ENCODE results near the gene FAM131C. TPM values are rescaled to one million over a fixed set of nuclear protein-coding genes. Genes with fewer than 3 reads are reported as not detected.
A peak's percentile ranks its signal among the peaks of the same experiment; 100 is the strongest.

FAM131C gene
- polyA plus RNA-seq, 4 donors, result 1.4 to 2.3 (median 2.0) TPM

DNA sequence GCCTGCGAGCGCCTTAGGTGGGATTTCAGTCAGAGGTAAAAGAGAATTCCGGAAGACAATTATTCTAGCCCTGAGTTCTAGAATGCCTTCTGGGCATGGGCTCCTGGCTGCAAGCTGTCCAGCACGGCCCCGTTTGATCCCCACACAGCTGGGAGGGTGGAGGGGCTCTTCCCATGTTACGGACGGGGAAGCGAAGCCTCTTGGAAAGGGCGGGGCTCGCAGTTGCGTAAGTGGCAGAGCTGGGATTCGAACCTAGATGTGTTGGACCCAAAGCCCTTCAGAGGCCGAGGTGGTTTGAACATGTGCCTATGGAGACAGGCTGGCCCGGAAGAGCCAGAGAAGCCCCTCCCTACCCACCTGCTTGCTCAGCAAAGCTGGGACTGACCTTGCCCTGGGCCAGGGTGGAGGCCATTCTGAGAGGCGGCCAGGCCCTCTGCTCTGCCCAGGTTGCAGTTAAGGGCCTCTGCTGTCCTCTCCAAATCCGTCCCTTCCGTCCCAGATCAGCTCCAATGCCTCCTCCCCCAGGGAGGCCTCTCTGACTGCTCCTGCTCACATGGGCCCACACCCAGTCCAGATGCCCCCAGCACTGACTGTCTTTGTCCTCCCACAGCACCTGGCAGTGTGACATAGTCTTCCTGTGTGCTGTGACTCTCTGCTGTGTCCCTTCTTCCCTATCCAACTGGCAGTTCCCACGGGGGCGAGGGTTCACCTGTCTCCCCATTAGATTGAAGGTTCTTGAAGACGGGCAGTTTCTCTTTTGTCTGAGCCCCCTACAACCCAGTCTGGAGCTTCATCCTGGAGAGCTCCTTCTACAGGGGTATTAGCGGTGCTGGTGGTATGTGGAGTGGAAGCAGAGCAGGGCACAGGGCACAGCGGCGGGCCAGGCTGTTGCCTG is 54.5 kb downstream of the FAM131C start:
- no peak for DNase-seq (ENCODE audit: low read depth in 4 of 4, low spot score in 3 of 4)

- no peak for DNase-seq (ENCODE audit: low read depth in 4 of 4, low spot score in 3 of 4)
These were observed 55.1 kb downstream of the FAM131C start for GRCh38 chr1:16018308-16018707.

DNA sequence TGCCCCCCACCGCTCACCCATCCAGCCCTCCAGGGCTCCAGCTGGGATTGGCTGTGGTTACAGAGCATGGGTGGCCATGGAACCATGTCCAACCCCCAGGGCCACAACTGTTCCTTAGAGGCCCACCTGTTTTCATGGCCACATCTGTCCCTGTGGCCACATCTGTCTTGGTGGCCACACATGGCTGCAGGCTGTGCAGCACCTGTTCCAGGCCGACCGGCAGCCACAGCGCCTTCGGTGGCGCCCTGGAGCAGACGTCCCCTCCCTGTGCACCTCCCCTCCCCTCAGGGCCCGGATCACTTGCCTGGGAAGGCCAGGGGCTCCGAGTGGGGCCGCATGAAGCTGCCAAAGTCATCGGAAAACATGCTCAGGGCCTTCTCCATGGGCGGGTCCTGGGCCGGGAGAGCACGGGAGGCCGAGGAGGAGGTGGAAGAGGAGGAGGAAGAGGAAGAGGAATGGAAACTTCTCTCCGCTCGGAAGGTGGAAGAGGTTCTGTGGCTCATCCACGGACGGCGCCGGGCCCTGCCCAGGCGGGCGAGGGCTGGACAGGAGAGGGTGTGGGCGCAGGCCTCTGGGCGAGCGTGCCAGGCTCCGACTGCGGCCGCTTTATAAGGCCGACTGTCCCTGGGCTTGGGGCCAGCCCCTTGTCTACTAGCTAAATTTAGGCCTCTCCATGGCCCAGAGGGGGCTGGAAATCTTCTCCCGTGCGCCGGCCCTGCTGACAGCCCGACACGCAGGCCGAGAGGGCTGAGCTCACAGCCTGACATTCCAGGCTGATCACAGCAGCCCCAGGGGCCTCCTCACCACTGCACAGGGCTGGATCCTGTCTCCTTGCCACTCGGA is 55.8 kb downstream of the FAM131C start, which contains the start of gene HSPB7:
Gene HSPB7, minus strand, starts transcription at position 583 of the 843 bp plus-strand sequence. Its CDS starts 80 bp downstream, at position 503.
- peak in 1 of 4 donors; percentile 26 for DNase-seq (ENCODE audit: low read depth in 4 of 4, low spot score in 3 of 4)

GRCh38 chr1:16017076-16017460 is 56.4 kb downstream of the FAM131C start:
- no peak for DNase-seq (ENCODE audit: low read depth in 4 of 4, low spot score in 3 of 4)

DNA sequence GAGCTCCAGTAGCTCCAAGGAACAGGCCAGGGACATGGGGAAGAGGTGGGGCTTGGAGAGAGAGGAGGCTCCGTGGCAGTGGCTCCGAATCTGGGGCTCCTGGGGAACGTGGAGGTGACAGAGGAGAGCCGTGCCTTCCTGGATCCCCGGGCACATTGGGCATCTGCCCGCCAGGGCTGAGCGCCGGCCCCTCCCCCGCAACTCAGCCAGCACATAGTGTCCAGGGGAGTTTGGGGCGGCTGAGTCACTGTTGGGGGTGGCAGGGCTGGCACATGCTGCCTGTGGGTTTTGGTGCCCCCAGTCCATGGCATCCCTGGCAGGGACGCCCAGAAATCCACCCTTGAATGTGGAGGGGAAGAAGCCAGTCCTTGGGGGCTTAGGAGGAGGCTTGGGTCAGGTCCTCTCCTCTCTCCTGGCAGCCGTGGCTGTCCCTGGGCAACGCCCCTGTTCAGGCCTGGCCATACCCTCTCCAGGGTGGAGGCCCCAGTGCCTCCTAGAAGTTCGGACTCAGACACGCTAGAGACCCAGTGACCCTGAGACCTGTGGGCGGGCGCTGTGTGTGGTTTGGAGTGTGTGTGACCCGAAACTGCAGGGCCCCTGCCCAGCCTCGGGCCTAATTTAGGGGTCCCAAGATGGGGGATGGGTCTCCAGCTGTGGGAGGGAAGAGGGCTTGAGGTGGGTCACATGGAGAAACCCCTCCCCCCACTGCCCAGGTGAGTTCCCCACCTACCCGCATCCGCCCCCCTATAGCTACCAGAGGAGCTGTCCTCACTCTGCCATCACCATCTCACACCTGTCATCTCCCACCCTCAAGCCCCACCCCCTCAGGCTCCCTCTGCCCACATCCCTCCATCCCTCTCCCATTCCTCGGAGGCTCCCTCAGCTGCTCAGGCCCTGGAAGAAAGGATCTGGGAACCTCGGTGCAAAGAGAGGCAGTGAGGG is 57.2 kb downstream of the FAM131C start:
- no peak for DNase-seq (ENCODE audit: low read depth in 4 of 4, low spot score in 3 of 4)

DNA sequence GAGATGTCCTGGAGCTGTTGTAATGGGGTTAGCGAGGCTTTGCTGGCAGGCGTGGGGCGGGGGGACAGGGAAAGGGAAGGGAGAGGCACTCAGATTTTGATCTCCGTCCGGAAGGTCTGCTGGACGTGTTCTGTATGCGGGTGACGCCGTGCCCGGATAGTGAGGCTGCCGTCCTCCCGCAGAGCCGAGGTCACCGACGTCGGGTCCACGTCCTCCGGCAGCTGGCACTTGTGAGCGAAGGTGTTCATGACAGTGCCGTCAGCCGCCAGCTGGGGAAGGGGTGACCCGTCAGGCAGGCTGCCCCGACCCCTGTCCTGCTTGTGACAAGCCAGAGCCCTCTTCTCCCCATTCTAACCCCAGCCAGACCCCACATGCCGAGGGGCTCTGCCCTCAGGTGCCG is 58.0 kb downstream of the FAM131C start:
- no peak for DNase-seq (ENCODE audit: low read depth in 4 of 4, low spot score in 3 of 4)

DNA sequence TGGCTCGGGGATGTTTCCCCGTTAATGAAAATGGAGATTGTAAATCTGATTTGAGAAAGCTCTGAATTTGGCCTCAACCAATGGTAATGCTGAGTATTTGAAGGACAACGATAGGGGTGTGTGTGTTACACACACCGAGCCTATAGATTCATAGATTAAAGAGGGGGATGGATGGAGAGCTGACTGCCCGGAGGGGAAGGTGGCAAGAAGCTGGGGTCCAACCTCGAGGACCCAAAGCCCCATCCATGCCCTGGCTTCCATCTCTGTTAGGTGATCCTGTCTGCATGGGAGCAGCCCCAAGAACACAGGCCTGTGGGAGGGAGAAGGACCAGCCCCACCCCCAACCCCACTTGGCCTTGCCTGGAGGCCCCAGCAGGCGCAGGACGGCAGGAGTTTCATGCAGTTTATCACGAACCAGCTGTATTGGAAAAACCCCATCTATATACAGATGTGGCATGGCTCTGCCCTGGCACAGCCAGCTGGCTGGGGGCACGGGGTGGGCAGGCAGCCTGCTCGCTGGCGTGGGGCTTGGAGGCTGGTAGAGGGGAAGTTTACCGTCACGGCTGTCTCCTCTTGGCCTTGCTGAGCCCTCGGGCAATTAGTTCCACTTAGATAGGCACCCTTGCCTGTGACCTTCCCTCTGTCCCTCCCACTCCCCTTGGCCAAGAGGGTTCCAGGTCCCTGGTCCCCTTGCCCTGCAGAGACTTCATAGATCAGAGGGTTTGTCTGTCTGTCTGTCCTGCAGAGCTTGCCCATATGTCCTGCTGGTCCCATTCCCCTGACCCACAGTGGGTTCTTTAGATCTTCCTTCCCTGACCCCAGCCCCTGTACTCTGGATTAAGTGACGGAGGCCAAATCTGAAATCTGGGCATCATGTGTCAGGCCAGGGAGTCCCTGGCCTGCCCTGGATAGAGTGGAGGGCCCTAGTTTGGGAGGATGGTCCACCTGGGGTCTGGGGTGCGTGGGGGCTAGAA is 58.7 kb downstream of the FAM131C start:
- DNase-seq (ENCODE audit: low read depth in 4 of 4, low spot score in 3 of 4), result no peak

GRCh38 chr1:16013908-16014258 is 59.6 kb downstream of the FAM131C start:
- no peak for DNase-seq (ENCODE audit: low read depth in 4 of 4, low spot score in 3 of 4)

DNA sequence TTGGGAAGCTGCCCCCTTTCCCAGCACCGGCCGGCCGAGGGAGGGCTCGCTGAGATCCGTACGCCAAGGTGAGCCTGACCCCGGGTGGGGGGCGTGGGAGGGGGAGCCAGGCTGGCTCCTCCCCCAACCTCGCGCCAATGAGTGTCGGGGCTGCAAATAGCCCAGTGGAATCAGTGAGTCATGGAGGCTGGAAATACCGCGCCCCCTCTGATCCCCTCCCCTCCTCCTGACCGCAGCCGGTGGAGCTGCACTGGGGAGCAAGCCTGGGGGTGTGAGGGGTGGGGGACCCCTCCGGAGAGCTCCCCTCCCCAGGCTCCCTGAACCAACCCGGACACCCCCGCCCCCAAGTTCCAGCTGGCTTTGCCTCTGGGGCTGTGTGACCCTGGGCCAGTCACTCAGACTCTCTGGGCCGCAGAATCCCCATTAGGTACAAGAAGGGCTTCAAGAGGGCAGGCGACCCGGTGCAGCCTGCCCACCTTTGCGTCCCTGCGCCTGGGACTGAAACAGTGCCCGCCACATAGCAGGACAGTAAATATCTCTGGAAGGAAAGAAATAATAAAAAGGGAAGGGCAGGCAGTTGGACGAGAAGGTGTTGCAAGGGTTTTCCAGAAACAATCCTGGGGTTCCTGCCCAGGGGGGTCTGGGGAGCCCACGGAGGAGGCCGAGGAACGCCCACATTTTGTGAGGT is 60.1 kb downstream of the FAM131C start:
- peak in 1 of 4 donors; percentile 43 for DNase-seq (ENCODE audit: low read depth in 4 of 4, low spot score in 3 of 4)

GRCh38 chr1:16012590-16013219 is 60.7 kb downstream of the FAM131C start:
- DNase-seq (ENCODE audit: low read depth in 4 of 4, low spot score in 3 of 4), result peak in 1 of 4 donors; percentile 39

- DNase-seq (ENCODE audit: low read depth in 4 of 4, low spot score in 3 of 4), result no peak
These were observed 61.4 kb downstream of the FAM131C start for GRCh38 chr1:16011936-16012589.

- no peak for DNase-seq (ENCODE audit: low read depth in 4 of 4, low spot score in 3 of 4)
These were observed 62.6 kb downstream of the FAM131C start for GRCh38 chr1:16010837-16011236.

- no peak for DNase-seq (ENCODE audit: low read depth in 4 of 4, low spot score in 3 of 4)
These were observed 63.8 kb downstream of the FAM131C start for GRCh38 chr1:16009678-16010077.

- peak in 1 of 4 donors; percentile 69 for DNase-seq (ENCODE audit: low read depth in 4 of 4, low spot score in 3 of 4)
These were observed 64.4 kb downstream of the FAM131C start for GRCh38 chr1:16009030-16009460.

Measured in right renal pelvis (tissue), 4 donors.